GM23338 (cell line): Measurements from ENCODE around the gene SFN. TPM values are rescaled to one million over a fixed set of nuclear protein-coding genes. Genes with fewer than 3 reads are reported as not detected.

Experiments
- ATAC-seq: fragments of 200-7000 bp; cut with Tn5 transposase; 3 replicates; pipeline ENCODE4 v1.9.1; 2020
- DNase-seq: peaks from one replicate; pipeline ENCODE4 v3.0.0-alpha.2; 2015; ENCODE audit warnings: low spot score
- H2AFZ ChIP-seq: fragments of 200-600 bp; sonication (generic); 2 replicates; pipeline ENCODE4 v1.8.0; 2016; ENCODE audit warnings: antibody characterized with exemption, mild to moderate bottlenecking, moderate library complexity
- H3F3A ChIP-seq: fragments of 200-600 bp; sonication (generic); replicated peaks from 2 replicates; pipeline ENCODE4 v1.8.0; 2017; ENCODE audit warnings: antibody characterized with exemption, mixed run types, low read depth
- H3K27ac ChIP-seq: fragments of 200-600 bp; sonication (generic); 2 replicates; pipeline ENCODE4 v1.6.1; 2016; ENCODE audit warnings: low read depth
- H3K27me3 ChIP-seq: fragments of 200-600 bp; sonication (generic); 2 replicates; pipeline ENCODE4 v1.8.0; 2016; ENCODE audit warnings: mild to moderate bottlenecking, mixed run types, moderate library complexity; ENCODE audit not compliant: insufficient read depth
- H3K36me3 ChIP-seq: fragments of 200-600 bp; sonication (generic); 2 replicates; pipeline ENCODE4 v1.8.0; 2016; ENCODE audit warnings: mild to moderate bottlenecking; ENCODE audit not compliant: insufficient read depth
- H3K4me1 ChIP-seq: fragments of 200-600 bp; sonication (generic); 2 replicates; pipeline ENCODE4 v1.8.0; 2016; ENCODE audit warnings: mild to moderate bottlenecking, moderate library complexity; ENCODE audit not compliant: insufficient read depth
- H3K4me2 ChIP-seq: fragments of 200-600 bp; sonication (generic); 2 replicates; pipeline ENCODE4 v1.7.1; 2017; ENCODE audit warnings: mixed run types
- H3K4me3 ChIP-seq: fragments of 200-600 bp; sonication (generic); 2 replicates; pipeline ENCODE4 v1.6.1; 2016; ENCODE audit warnings: mixed run types
- H3K79me2 ChIP-seq: fragments of 200-600 bp; sonication (generic); replicated peaks from 2 replicates; pipeline ENCODE4 v1.8.0; 2017; ENCODE audit warnings: mild to moderate bottlenecking; ENCODE audit not compliant: insufficient read depth
- H3K9me2 ChIP-seq: fragments of 200-600 bp; sonication (generic); 2 replicates; pipeline ENCODE4 v1.8.0; 2017; ENCODE audit not compliant: insufficient read depth
- H4K20me1 ChIP-seq: fragments of 200-600 bp; sonication (generic); replicated peaks from 2 replicates; pipeline ENCODE4 v1.8.0; 2017; ENCODE audit warnings: mild to moderate bottlenecking; ENCODE audit not compliant: insufficient read depth
- H3K27ac Mint-ChIP-seq: 2 replicates; pipeline ENCODE4 v1.8.0; 2020; ENCODE audit warnings: inconsistent platforms, mild to moderate bottlenecking, moderate library complexity, mixed read lengths
- H3K27me3 Mint-ChIP-seq: 3 replicates; pipeline ENCODE4 v1.8.0; 2022; ENCODE audit warnings: low read depth, mild to moderate bottlenecking, moderate library complexity, mixed read lengths, inconsistent platforms; ENCODE audit not compliant: insufficient read depth, poor library complexity
- H3K36me3 Mint-ChIP-seq: 3 replicates; pipeline ENCODE4 v1.8.0; 2021; ENCODE audit warnings: low read depth, mild to moderate bottlenecking, inconsistent platforms, moderate library complexity, mixed read lengths
- H3K4me1 Mint-ChIP-seq: 3 replicates; pipeline ENCODE4 v1.8.0; 2020; ENCODE audit warnings: mild to moderate bottlenecking, inconsistent platforms, mixed read lengths
- H3K4me3 Mint-ChIP-seq: 3 replicates; pipeline ENCODE4 v1.8.0; 2021; ENCODE audit warnings: moderate library complexity, mild to moderate bottlenecking, inconsistent platforms, mixed read lengths
- H3K9me3 Mint-ChIP-seq: 3 replicates; pipeline ENCODE4 v1.8.0; 2020; ENCODE audit warnings: moderate library complexity, mild to moderate bottlenecking, inconsistent platforms, mixed read lengths
- CREB1 ChIP-seq: fragments of 250-450 bp; sonication (Bioruptor Pico); IDR thresholded peaks from 2 replicates; pipeline ENCODE4 v1.5.0; 2020; ENCODE audit warnings: low read depth, mild to moderate bottlenecking, moderate library complexity
- EZH2 ChIP-seq: fragments of 200-600 bp; sonication (generic); IDR thresholded peaks from one replicate; pipeline ENCODE4 v1.8.0; 2017; ENCODE audit warnings: antibody characterized with exemption, mild to moderate bottlenecking, low read depth; ENCODE audit not compliant: unreplicated experiment
- JUNB ChIP-seq: IDR thresholded peaks from one replicate; pipeline ENCODE4 v1.6.1; 2016; ENCODE audit warnings: antibody characterized with exemption; ENCODE audit not compliant: unreplicated experiment
- NANOG ChIP-seq: IDR thresholded peaks from 2 replicates; pipeline ENCODE4 v1.6.1; 2016; ENCODE audit warnings: antibody characterized with exemption, borderline replicate concordance
- POLR2AphosphoS5 ChIP-seq: IDR thresholded peaks from 2 replicates; pipeline ENCODE4 v1.6.1; 2016; ENCODE audit warnings: antibody characterized with exemption, low read depth
- STAT1 ChIP-seq: IDR thresholded peaks from one replicate; pipeline ENCODE4 v1.6.1; 2016; ENCODE audit warnings: antibody characterized with exemption; ENCODE audit not compliant: unreplicated experiment
- ZNF114 ChIP-seq: fragments of 250-450 bp; sonication (Bioruptor Pico); IDR thresholded peaks from 2 replicates; pipeline ENCODE4 v1.5.0; 2020; ENCODE audit warnings: mild to moderate bottlenecking, moderate library complexity
- ZNF331 ChIP-seq: fragments of 250-450 bp; sonication (Bioruptor Pico); IDR thresholded peaks from 2 replicates; pipeline ENCODE4 v1.5.0; 2020; ENCODE audit warnings: low read depth, mild to moderate bottlenecking, moderate library complexity
- polyA plus RNA-seq: library from polyadenylated mRNA; unstranded; fragments of >200 nt; fragmentation: Nextera tagmentation; extraction: Ambion mirVana; gene quantifications from 2 replicates; pipeline ENCODE4 v1.2.1, GENCODE V29; 2016
- total RNA-seq: library from RNA; depleted of rRNA; stranded (reverse); fragments of >200 nt; shearing (Covaris generic); gene quantifications from 2 replicates; pipeline ENCODE4 v1.2.3, GENCODE V29; 2014
- TF ChIP-seq, protein P1 (sequence below): IDR thresholded peaks from one replicate; pipeline ENCODE4 v1.6.1; 2018; ENCODE audit warnings: antibody characterized with exemption; ENCODE audit not compliant: unreplicated experiment
- TF ChIP-seq, protein P2 (sequence below): IDR thresholded peaks from 2 replicates; pipeline ENCODE4 v1.6.1; 2016; ENCODE audit warnings: antibody characterized with exemption
- TF ChIP-seq, protein P3 (sequence below), 2 experiments: fragments of 200-600 bp in 1 of 2; sonication (generic) in 1 of 2; conservative IDR thresholded peaks; 2 replicates each; pipeline versions ENCODE4 v1.5.1 to v1.6.1; 2016 to 2017; ENCODE audit warnings: antibody characterized with exemption in 2 of 2, low read depth in 2 of 2, mild to moderate bottlenecking in 2 of 2, moderate library complexity in 1 of 2
- TF ChIP-seq, protein P4 (sequence below): fragments of 250-450 bp; sonication (Bioruptor Pico); IDR thresholded peaks from 2 replicates; pipeline ENCODE4 v1.5.0; 2020; ENCODE audit warnings: mild to moderate bottlenecking, moderate library complexity

SFN gene
- total and polyA plus RNA-seq, 2 experiments from 2014 or later = 1.8 to 2.6 TPM

DNA sequence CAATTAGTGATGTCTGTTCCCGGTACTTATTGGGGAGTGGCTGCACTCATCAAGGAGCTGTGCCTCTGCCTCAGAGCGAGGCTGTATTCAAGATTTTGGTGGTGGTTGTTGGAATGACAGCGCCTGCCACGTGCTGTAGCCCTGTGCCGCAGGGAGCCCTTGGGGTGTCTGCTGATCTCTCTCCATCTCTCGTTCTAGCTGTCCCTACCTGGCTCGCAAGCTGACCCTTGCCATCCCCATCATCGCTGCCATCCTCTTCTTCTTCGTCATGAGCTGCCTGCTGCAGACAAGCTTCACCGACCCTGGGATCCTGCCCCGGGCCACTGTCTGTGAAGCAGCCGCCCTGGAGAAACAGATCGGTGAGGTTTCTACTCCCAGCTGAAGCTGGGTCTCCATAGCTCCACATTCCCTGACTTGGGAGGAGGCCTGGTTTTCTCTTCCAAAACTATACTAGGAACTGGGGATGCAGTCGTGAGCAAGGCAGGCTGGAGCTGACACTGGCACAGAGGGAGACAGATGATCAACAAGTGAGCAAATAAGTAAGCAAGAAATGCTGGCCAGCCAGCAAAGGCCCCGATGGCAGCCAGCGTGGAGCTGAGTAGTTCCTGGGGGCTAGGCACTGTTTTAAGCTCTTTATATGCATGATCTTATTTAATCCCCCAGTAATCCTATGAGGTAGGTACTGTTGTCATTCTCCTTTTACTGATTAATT lies 30.5 kb upstream of the SFN start:
- no peak for DNase-seq
- H2AFZ ChIP-seq = no peak overlapping the region
- TF ChIP-seq, protein P1, sequence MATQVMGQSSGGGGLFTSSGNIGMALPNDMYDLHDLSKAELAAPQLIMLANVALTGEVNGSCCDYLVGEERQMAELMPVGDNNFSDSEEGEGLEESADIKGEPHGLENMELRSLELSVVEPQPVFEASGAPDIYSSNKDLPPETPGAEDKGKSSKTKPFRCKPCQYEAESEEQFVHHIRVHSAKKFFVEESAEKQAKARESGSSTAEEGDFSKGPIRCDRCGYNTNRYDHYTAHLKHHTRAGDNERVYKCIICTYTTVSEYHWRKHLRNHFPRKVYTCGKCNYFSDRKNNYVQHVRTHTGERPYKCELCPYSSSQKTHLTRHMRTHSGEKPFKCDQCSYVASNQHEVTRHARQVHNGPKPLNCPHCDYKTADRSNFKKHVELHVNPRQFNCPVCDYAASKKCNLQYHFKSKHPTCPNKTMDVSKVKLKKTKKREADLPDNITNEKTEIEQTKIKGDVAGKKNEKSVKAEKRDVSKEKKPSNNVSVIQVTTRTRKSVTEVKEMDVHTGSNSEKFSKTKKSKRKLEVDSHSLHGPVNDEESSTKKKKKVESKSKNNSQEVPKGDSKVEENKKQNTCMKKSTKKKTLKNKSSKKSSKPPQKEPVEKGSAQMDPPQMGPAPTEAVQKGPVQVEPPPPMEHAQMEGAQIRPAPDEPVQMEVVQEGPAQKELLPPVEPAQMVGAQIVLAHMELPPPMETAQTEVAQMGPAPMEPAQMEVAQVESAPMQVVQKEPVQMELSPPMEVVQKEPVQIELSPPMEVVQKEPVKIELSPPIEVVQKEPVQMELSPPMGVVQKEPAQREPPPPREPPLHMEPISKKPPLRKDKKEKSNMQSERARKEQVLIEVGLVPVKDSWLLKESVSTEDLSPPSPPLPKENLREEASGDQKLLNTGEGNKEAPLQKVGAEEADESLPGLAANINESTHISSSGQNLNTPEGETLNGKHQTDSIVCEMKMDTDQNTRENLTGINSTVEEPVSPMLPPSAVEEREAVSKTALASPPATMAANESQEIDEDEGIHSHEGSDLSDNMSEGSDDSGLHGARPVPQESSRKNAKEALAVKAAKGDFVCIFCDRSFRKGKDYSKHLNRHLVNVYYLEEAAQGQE = no peak
- no peak for TF ChIP-seq STAT1
- TF ChIP-seq ZNF114 (CRISPR knock-in tag) = no peak
- TF ChIP-seq, protein P2, sequence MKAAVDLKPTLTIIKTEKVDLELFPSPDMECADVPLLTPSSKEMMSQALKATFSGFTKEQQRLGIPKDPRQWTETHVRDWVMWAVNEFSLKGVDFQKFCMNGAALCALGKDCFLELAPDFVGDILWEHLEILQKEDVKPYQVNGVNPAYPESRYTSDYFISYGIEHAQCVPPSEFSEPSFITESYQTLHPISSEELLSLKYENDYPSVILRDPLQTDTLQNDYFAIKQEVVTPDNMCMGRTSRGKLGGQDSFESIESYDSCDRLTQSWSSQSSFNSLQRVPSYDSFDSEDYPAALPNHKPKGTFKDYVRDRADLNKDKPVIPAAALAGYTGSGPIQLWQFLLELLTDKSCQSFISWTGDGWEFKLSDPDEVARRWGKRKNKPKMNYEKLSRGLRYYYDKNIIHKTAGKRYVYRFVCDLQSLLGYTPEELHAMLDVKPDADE = no peak
- TF ChIP-seq, protein P3, sequence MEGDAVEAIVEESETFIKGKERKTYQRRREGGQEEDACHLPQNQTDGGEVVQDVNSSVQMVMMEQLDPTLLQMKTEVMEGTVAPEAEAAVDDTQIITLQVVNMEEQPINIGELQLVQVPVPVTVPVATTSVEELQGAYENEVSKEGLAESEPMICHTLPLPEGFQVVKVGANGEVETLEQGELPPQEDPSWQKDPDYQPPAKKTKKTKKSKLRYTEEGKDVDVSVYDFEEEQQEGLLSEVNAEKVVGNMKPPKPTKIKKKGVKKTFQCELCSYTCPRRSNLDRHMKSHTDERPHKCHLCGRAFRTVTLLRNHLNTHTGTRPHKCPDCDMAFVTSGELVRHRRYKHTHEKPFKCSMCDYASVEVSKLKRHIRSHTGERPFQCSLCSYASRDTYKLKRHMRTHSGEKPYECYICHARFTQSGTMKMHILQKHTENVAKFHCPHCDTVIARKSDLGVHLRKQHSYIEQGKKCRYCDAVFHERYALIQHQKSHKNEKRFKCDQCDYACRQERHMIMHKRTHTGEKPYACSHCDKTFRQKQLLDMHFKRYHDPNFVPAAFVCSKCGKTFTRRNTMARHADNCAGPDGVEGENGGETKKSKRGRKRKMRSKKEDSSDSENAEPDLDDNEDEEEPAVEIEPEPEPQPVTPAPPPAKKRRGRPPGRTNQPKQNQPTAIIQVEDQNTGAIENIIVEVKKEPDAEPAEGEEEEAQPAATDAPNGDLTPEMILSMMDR (conservative IDR thresholded peaks at IDR 0.05; ENCODE audit: low read depth in 2 of 2) = no peak
- no peak for TF ChIP-seq EZH2
- no peak for TF ChIP-seq CREB1 (CRISPR knock-in tag)
- no peak for TF ChIP-seq JUNB
- TF ChIP-seq NANOG = no peak
- no peak for TF ChIP-seq POLR2AphosphoS5
- TF ChIP-seq, protein P4, sequence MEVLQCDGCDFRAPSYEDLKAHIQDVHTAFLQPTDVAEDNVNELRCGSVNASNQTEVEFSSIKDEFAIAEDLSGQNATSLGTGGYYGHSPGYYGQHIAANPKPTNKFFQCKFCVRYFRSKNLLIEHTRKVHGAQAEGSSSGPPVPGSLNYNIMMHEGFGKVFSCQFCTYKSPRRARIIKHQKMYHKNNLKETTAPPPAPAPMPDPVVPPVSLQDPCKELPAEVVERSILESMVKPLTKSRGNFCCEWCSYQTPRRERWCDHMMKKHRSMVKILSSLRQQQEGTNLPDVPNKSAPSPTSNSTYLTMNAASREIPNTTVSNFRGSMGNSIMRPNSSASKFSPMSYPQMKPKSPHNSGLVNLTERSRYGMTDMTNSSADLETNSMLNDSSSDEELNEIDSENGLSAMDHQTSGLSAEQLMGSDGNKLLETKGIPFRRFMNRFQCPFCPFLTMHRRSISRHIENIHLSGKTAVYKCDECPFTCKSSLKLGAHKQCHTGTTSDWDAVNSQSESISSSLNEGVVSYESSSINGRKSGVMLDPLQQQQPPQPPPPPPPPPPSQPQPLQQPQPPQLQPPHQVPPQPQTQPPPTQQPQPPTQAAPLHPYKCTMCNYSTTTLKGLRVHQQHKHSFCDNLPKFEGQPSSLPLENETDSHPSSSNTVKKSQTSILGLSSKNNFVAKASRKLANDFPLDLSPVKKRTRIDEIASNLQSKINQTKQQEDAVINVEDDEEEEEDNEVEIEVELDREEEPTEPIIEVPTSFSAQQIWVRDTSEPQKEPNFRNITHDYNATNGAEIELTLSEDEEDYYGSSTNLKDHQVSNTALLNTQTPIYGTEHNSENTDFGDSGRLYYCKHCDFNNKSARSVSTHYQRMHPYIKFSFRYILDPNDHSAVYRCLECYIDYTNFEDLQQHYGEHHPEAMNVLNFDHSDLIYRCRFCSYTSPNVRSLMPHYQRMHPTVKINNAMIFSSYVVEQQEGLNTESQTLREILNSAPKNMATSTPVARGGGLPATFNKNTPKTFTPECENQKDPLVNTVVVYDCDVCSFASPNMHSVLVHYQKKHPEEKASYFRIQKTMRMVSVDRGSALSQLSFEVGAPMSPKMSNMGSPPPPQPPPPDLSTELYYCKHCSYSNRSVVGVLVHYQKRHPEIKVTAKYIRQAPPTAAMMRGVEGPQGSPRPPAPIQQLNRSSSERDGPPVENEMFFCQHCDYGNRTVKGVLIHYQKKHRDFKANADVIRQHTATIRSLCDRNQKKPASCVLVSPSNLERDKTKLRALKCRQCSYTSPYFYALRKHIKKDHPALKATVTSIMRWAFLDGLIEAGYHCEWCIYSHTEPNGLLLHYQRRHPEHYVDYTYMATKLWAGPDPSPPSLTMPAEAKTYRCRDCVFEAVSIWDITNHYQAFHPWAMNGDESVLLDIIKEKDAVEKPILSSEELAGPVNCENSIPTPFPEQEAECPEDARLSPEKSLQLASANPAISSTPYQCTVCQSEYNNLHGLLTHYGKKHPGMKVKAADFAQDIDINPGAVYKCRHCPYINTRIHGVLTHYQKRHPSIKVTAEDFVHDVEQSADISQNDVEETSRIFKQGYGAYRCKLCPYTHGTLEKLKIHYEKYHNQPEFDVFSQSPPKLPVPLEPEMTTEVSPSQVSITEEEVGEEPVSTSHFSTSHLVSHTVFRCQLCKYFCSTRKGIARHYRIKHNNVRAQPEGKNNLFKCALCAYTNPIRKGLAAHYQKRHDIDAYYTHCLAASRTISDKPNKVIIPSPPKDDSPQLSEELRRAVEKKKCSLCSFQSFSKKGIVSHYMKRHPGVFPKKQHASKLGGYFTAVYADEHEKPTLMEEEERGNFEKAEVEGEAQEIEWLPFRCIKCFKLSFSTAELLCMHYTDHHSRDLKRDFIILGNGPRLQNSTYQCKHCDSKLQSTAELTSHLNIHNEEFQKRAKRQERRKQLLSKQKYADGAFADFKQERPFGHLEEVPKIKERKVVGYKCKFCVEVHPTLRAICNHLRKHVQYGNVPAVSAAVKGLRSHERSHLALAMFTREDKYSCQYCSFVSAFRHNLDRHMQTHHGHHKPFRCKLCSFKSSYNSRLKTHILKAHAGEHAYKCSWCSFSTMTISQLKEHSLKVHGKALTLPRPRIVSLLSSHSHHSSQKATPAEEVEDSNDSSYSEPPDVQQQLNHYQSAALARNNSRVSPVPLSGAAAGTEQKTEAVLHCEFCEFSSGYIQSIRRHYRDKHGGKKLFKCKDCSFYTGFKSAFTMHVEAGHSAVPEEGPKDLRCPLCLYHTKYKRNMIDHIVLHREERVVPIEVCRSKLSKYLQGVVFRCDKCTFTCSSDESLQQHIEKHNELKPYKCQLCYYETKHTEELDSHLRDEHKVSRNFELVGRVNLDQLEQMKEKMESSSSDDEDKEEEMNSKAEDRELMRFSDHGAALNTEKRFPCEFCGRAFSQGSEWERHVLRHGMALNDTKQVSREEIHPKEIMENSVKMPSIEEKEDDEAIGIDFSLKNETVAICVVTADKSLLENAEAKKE (CRISPR knock-in tag) = no peak
- no peak for TF ChIP-seq ZNF331 (CRISPR knock-in tag)
- peaks cover 4% of the 10 kb centered on the region; the same call in 1 of the 2 replicates for H3K79me2 ChIP-seq
- Mint-ChIP-seq H3K9me3 (no peaks in the 10 kb centered on the region), H3K27ac (no peak overlapping the region), H3K27me3 (peaks cover 8% of the 10 kb centered on the region), H3K4me3 (no peak overlapping the region), H3K4me1 (peaks cover 20% of the 10 kb centered on the region), H3K36me3 (peaks cover 47% of the 10 kb centered on the region)
- 0 out of 2 replicates have a peak, but pooled peaks cover 4% of the 10 kb centered on the region for H3F3A ChIP-seq
- H3K9me2 ChIP-seq = no peaks in the 10 kb centered on the region
- no peak for ATAC-seq
- no peak overlapping the region for H3K4me2 ChIP-seq
- 0 out of 2 replicates have a peak, but pooled peaks cover 6% of the 10 kb centered on the region for H3K36me3 ChIP-seq
- no peak overlapping the region for H3K27ac ChIP-seq
- H4K20me1 ChIP-seq = peaks cover 5% of the 10 kb centered on the region
- peaks cover 5% of the 10 kb centered on the region for H3K4me1 ChIP-seq
- peaks cover 2% of the 10 kb centered on the region; the same call in 1 of the 2 replicates for H3K27me3 ChIP-seq
- no peak overlapping the region for H3K4me3 ChIP-seq
